Cerebellar nuclear complex (tissue), 1 donor: ENCODE results near the gene CCDC126.
"Not testable (repeated sequence)": the region's sequence is repeated elsewhere in the genome, so short reads cannot be mapped to it uniquely, and the experiment has no call there.

ENCODE experiments used
- DNase-seq, 2 experiments: peaks; one replicate each; lab custom pipeline; 2025; lab: John Stamatoyannopoulos, UW

Gene CCDC126

GRCh38 chr7:23628370-23628769 lies 31.2 kb downstream of the CCDC126 start:
- DNase-seq: no peak

- DNase-seq: no peak
Observed at GRCh38 chr7:23633417-23633816, 36.2 kb downstream of the CCDC126 start.

- no peak for DNase-seq
Observed at GRCh38 chr7:23645822-23646221, 48.6 kb downstream of the CCDC126 start.

GRCh38 chr7:23653942-23654341 lies 56.8 kb downstream of the CCDC126 start:
- DNase-seq: no peak

GRCh38 chr7:23654508-23654907 lies 57.3 kb downstream of the CCDC126 start:
- no peak for DNase-seq

GRCh38 chr7:23655433-23655832 lies 58.3 kb downstream of the CCDC126 start:
- no peak for DNase-seq

GRCh38 chr7:23658831-23659427 lies 61.7 kb downstream of the CCDC126 start:
- DNase-seq: no peak

- DNase-seq: no peak
Observed at GRCh38 chr7:23661385-23661784, 64.2 kb downstream of the CCDC126 start.

GRCh38 chr7:23662124-23662983 lies 65.2 kb downstream of the CCDC126 start:
- no peak for DNase-seq

GRCh38 chr7:23662984-23663313 lies 65.8 kb downstream of the CCDC126 start:
- no peak for DNase-seq

- no peak for DNase-seq
Observed at GRCh38 chr7:23664122-23664521, 66.9 kb downstream of the CCDC126 start.

GRCh38 chr7:23672033-23672432 lies 74.9 kb downstream of the CCDC126 start:
- no peak for DNase-seq

GRCh38 chr7:23679898-23680413 lies 82.8 kb downstream of the CCDC126 start, which contains the start of gene FAM221A:
FAM221A (plus strand) TSS chr7:23680199; CDS start chr7:23680219, 20 bp downstream.
- no peak for DNase-seq

- DNase-seq: no peak
Observed at GRCh38 chr7:23680414-23681405, 83.5 kb downstream of the CCDC126 start.

- not testable (repeated sequence) for DNase-seq
Observed at GRCh38 chr7:23684041-23684440, 86.9 kb downstream of the CCDC126 start.

GRCh38 chr7:23685731-23686130 lies 88.5 kb downstream of the CCDC126 start:
- no peak for DNase-seq

- no peak for DNase-seq
Observed at GRCh38 chr7:23687011-23687410, 89.8 kb downstream of the CCDC126 start.

GRCh38 chr7:23689165-23689564 lies 92.0 kb downstream of the CCDC126 start:
- DNase-seq: no peak

- no peak for DNase-seq
Observed at GRCh38 chr7:23691320-23691719, 94.1 kb downstream of the CCDC126 start.

GRCh38 chr7:23693224-23693623 lies 96.0 kb downstream of the CCDC126 start:
- no peak for DNase-seq
